HT-29 (cell line): Measurements from ENCODE around the gene SRRM5. TPM values are rescaled to one million over a fixed set of nuclear protein-coding genes. Genes with fewer than 3 reads are reported as not detected.
"Not testable (repeated sequence)": the region's sequence is repeated elsewhere in the genome, so short reads cannot be mapped to it uniquely, and the experiment has no call there.

Experiments used
- DNase-seq: peaks from one replicate; pipeline ENCODE4 v3.0.0-alpha.2; 2015; ENCODE audit warnings: low spot score
- total RNA-seq: library from RNA; depleted of rRNA; stranded (reverse); fragments of >200 nt; shearing (Covaris generic); gene quantifications from 2 replicates; pipeline ENCODE4 v1.2.3, GENCODE V29; 2014

The SRRM5 gene
- total RNA-seq, 1 experiment from 2014 or later: 0.74 TPM

DNA sequence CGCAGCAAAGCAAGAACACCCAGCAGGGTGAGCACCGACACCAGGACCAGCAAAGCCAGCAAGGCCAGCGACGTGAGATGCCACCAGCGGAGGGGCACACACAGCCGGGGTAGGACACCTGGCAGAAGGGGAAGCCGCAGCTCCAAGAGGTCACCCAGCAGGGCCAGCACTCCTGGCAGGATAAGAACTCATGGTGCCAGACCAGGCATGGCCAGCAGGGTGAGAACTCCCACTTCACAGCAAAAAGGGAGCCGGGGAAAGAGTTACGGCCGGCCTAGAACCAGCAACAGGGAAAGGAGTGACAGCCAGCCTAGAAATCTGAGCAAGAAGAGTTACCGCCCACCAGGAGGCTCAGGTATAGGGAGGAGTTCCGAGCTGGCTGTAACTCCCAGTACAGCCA lies 486 bp downstream of the SRRM5 start:
- DNase-seq: no peak

DNA sequence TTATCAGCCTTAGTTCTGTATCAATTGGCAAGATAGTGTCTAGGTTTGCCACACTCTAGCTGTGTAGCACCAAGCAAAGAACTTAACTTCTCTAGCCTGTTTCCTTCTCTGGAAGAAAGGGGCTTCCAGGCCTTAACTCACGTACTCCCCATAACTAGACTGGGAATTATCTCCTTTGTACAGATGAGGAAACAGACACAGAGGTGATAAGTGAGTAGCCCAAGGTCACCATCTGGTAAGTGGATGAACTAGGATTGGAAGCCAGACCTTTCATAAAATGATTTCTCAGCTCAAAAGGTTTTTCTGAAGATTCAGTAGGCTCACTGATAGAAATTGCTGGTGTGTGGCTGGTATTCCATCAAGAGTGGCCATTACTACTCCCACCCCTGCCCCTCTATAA lies 4.4 kb downstream of the SRRM5 start:
- DNase-seq: no peak

- DNase-seq: no peak
These were observed 5.1 kb downstream of the SRRM5 start for GRCh38 chr19:43616954-43617353.

DNA sequence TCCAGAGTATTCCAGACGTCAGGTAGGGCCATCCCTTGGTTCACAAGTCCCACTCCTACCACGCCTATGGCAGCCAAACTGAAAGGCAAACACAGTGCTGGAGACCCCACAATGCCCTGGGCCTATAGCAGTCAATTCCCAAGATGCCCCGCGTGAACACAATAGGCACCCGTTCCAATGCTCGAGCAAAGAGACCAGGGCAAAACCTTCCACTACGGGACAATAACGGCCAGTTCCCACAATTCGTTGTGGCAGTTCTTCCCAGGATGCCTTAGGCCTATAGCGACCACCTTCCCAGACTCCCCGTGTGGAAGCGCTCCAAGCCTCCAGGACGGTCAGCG lies 7.0 kb downstream of the SRRM5 start:
- no peak for DNase-seq

DNA sequence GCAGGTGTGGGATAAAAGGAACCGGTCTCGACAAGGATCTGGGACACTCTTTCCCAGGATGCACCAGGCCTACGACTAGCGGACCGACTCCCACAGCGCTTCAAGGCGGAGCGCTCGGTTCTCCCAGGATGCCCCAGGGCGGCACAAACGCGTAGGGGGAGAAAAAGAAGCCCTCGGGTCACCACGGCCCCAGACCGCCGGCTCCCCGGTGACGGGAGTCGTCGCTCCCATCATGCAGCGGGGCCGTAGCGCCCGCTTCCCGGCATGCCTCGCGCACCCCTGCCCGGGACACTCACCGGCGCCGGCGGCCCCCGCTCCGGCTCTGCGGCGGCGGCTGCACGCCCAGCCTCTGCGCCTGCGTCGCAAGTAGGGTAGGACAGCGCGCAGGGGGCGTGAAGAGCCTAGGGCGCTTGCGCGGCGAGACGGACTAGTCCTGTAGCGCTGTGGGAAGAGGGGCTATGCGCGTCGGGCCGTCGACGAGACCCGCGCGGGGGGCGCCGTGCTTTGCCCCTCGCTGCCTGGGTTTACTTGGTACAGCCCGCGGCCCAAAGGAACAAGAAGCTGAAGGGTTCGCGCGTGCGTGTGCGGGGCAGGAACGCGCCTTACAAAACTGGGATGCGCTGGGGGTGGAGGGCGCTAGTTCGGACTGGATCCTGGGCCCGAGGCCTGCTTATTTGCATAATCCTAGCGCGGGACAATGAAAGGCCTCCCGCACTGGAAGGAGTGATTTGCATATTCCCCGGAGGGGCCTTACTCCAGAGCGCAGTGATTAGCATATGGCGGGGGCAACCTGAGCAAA lies 7.6 kb downstream of the SRRM5 start, which contains the start of gene ZNF428:
TSS of gene ZNF428 (minus strand) at position 368 of the 799 bp plus-strand sequence. CDS start 5,325 bp downstream, outside the sequence.
- peak; percentile 94 for DNase-seq

GRCh38 chr19:43620061-43621001 lies 8.4 kb downstream of the SRRM5 start:
- no peak for DNase-seq

GRCh38 chr19:43622070-43622469 lies 10.2 kb downstream of the SRRM5 start:
- DNase-seq: no peak

GRCh38 chr19:43622956-43623355 lies 11.1 kb downstream of the SRRM5 start:
- DNase-seq: no peak

- DNase-seq: no peak
These were observed 12.2 kb downstream of the SRRM5 start for GRCh38 chr19:43623889-43624670.

GRCh38 chr19:43624933-43625332 lies 13.0 kb downstream of the SRRM5 start:
- DNase-seq: peak; percentile 96

- DNase-seq: peak; percentile 91
These were observed 14.2 kb downstream of the SRRM5 start for GRCh38 chr19:43625918-43626579.

- DNase-seq: no peak
These were observed 14.9 kb downstream of the SRRM5 start for GRCh38 chr19:43626838-43627237.

GRCh38 chr19:43628646-43629326 lies 16.9 kb downstream of the SRRM5 start:
- DNase-seq: no peak

DNA sequence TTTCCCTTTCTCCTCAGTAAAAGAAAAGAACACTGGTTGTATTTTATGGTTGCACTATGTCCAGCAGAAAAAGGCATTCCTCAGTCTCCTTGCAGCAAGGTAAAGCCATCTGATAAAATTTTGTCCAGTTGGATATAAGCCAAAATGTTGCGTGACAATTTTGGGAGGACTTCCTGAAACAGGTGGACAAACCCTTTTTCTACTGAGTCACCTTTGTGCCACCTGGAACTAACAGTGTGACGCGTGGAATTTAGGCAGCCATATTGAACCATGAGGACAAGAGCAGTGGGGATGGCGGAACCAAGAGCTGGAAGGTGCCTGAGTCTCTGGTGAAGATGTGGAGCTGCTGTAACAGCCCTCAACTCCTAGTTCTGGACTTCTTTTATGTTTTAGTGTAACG lies 19.6 kb downstream of the SRRM5 start:
- DNase-seq: no peak

DNA sequence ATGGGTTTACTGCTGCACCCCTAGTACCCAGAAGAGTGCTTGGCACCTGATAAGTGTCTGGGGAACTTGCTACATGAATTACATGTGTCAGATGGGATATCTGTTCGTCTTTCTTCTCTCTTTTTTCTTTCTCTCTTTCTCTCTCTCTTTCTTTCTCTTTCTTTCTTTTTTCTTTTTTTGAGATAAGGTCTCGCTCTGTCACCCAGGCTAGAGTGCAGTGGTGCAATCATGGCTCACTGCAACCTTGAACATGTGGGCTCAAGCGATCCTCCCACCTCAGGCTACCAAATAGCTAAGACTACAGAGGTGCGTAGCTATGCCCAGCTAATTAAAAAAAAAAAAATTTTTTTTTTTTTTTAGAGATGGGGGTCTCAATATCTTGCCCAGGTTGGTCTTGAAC lies 21.6 kb downstream of the SRRM5 start:
- no peak for DNase-seq

DNA sequence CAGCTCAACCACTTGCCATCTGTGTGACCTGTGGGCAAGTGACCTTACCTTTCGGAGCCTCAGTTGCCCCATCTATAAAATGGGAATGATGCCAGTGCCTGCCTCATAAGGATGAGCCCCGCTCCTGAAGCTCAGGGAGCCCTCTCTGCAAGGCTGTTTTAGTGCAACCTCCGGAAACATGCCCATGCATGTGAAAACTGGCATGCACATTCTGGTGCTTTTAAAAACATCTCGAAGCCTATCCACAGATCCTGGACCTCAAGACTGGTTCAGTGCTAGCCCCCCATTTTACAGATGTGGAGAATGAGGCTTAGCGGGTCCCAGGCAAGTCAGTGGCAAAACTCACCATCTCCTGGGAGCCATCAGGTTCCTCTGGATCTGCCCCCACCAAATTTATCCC lies 22.2 kb downstream of the SRRM5 start:
- DNase-seq: no peak

- DNase-seq: no peak
These were observed 22.6 kb downstream of the SRRM5 start for GRCh38 chr19:43634506-43634871.

- no peak for DNase-seq
These were observed 23.1 kb downstream of the SRRM5 start for GRCh38 chr19:43634872-43635560.

GRCh38 chr19:43635561-43635940 lies 23.7 kb downstream of the SRRM5 start:
- not testable (repeated sequence) for DNase-seq

DNA sequence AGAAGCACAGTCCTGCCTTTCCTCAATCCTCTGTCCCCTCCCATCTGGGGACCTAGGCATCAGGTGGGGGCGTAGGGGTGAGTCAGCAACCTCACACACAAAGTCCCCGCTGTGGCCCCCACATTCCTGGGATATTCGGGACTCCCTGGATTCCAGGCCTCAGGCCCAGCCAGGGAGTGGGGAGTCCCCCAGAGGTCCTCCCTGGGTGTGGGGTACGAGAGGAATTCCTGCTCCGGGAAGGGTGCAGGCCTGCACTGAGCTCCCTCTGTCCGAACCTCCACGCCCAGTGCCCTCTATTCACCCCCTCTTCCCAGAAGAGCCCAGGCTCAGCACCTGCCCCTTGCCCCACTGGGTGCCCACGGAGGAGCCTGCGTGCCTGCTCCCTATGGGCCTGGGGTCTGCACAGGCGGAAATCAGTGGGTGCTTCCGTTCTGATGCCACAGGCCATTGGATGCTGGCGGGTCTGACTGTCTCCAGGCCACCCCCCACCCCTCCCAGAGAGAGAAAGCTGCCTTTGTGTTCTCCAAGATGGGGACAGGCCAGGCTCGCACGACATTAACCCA lies 24.3 kb downstream of the SRRM5 start:
- DNase-seq: no peak
